Liver (tissue), 9 donors: ENCODE data around the gene ZCCHC4. TPM values are rescaled to one million over a fixed set of nuclear protein-coding genes. Genes with fewer than 3 reads are reported as not detected.

Experiments used
- DNase-seq: peaks from one replicate; pipeline ENCODE4 v3.0.0-alpha.2; 2017; ENCODE audit warnings: low spot score
- H3K27ac ChIP-seq, 2 donors: one replicate each; pipeline ENCODE4 v1.7.0; 2013; ENCODE audit warnings: inconsistent platforms in 2 of 2, low read length in 2 of 2, control low read depth in 1 of 2, low read depth in 1 of 2, mild to moderate bottlenecking in 1 of 2
- H3K27me3 ChIP-seq, 4 donors: one replicate each; pipeline versions ENCODE4 v1.6.1 to v1.7.0; 2013; ENCODE audit warnings: low read length in 3 of 4, inconsistent platforms in 1 of 4, mild to moderate bottlenecking in 1 of 4, moderate library complexity in 1 of 4; ENCODE audit not compliant: control insufficient read depth in 4 of 4, insufficient read depth in 4 of 4
- H3K36me3 ChIP-seq, 4 donors: one replicate each; pipeline versions ENCODE4 v1.6.1 to v1.7.0; 2013; ENCODE audit warnings: low read length in 3 of 4, mild to moderate bottlenecking in 3 of 4, low read depth in 1 of 4, moderate library complexity in 1 of 4; ENCODE audit not compliant: control insufficient read depth in 4 of 4, insufficient read depth in 3 of 4
- H3K4me1 ChIP-seq, 4 donors: one replicate each; pipeline versions ENCODE4 v1.6.1 to v1.7.0; 2013; ENCODE audit warnings: low read length in 3 of 4, mild to moderate bottlenecking in 3 of 4, moderate library complexity in 1 of 4; ENCODE audit not compliant: control insufficient read depth in 4 of 4, insufficient read depth in 4 of 4
- H3K4me3 ChIP-seq, 3 donors: one replicate each; pipeline versions ENCODE4 v1.6.1 to v1.7.0; 2013; ENCODE audit warnings: low read length in 3 of 3, control low read depth in 1 of 3, low read depth in 1 of 3, mild to moderate bottlenecking in 1 of 3
- H3K9ac ChIP-seq, 2 donors: one replicate each; pipeline ENCODE4 v1.7.0; 2013; ENCODE audit warnings: low read length in 2 of 2, mild to moderate bottlenecking in 2 of 2, moderate library complexity in 2 of 2, control low read depth in 1 of 2, low read depth in 1 of 2
- H3K9me3 ChIP-seq, 4 donors: one replicate each; pipeline versions ENCODE4 v1.6.1 to v1.7.0; 2013; ENCODE audit warnings: low read length in 3 of 4; ENCODE audit not compliant: control insufficient read depth in 4 of 4
- ATF3 ChIP-seq: IDR thresholded peaks from 2 replicates; pipeline ENCODE4 v1.6.1; 2016; ENCODE audit warnings: antibody characterized with exemption
- CTCF ChIP-seq: fragments of 150-350 bp; IDR thresholded peaks from 2 replicates; pipeline ENCODE4 v1.5.1; 2017; ENCODE audit warnings: improper control_type of control experiment, low read depth, low read length; ENCODE audit not compliant: missing input control
- EGR1 ChIP-seq, 2 donors: IDR thresholded peaks; 2 replicates each; pipeline ENCODE4 v1.6.1; 2016 to 2018; ENCODE audit warnings: antibody characterized with exemption in 2 of 2, low read depth in 2 of 2
- FOXA1 ChIP-seq: IDR thresholded peaks from 2 replicates; pipeline ENCODE4 v1.6.1; 2016; ENCODE audit warnings: antibody characterized with exemption
- HNF4A ChIP-seq, 2 donors: conservative IDR thresholded peaks; 2 replicates each; pipeline ENCODE4 v1.6.1; 2016; ENCODE audit warnings: antibody characterized with exemption in 2 of 2, mild to moderate bottlenecking in 2 of 2
- HNF4G ChIP-seq: IDR thresholded peaks from 2 replicates; pipeline ENCODE4 v1.6.1; 2016; ENCODE audit warnings: antibody characterized with exemption
- JUND ChIP-seq, 2 donors: IDR thresholded peaks; 2 replicates each; pipeline ENCODE4 v1.6.1; 2016; ENCODE audit warnings: antibody characterized with exemption in 2 of 2
- NR2F2 ChIP-seq: IDR thresholded peaks from 2 replicates; pipeline ENCODE4 v1.6.1; 2016; ENCODE audit warnings: antibody characterized with exemption
- RXRA ChIP-seq, 2 donors: IDR thresholded peaks; 2 replicates each; pipeline ENCODE4 v1.6.1; 2017 to 2018; ENCODE audit warnings: antibody characterized with exemption in 2 of 2, mild to moderate bottlenecking in 1 of 2
- TAF1 ChIP-seq: conservative IDR thresholded peaks from 2 replicates; pipeline ENCODE4 v1.6.1; 2016; ENCODE audit warnings: antibody characterized with exemption, mild to moderate bottlenecking
- YY1 ChIP-seq: IDR thresholded peaks from 2 replicates; pipeline ENCODE4 v1.6.1; 2016; ENCODE audit warnings: antibody characterized with exemption, mild to moderate bottlenecking
- ZBTB33 ChIP-seq: IDR thresholded peaks from 2 replicates; pipeline ENCODE4 v1.6.1; 2016; ENCODE audit warnings: antibody characterized with exemption
- WGBS: extraction: QIAGEN DNeasy Blood & Tissue Kit; methylation state at CpG from one replicate; pipeline ENCODE4 v1.1.7; 2013; 5-methylcytosine and 5-hydroxymethylcytosine counted together
- polyA plus RNA-seq, 2 donors: library from polyadenylated mRNA; stranded (reverse) in 1 of 2; unstranded in 1 of 2; fragments of 200-250 nt in 1 of 2; fragments of >200 nt in 1 of 2; fragmentation: Nextera tagmentation in 1 of 2; extraction: Ambion mirVana in 1 of 2; gene quantifications; one replicate each; pipeline versions ENCODE4 v1.2.1 to v1.2.3, GENCODE V29; 2013 to 2015
- total RNA-seq, 2 donors: library from RNA; depleted of rRNA; stranded (reverse); fragments of >200 nt; gene quantifications; one replicate each; pipeline ENCODE4 v1.2.3, GENCODE V29; 2014
- TF ChIP-seq, protein P1 (sequence below): IDR thresholded peaks from 2 replicates; pipeline ENCODE4 v1.6.1; 2016; ENCODE audit warnings: antibody characterized with exemption, mild to moderate bottlenecking
- TF ChIP-seq, protein P2 (sequence below): IDR thresholded peaks from 2 replicates; pipeline ENCODE4 v1.6.1; 2016; ENCODE audit warnings: antibody characterized with exemption
- donor health status: healthy.
- donor health status: healthy.
- donor health status: healthy.
- donor health status: healthy.
- donor health status: healthy.

Gene ZCCHC4
- total and polyA plus RNA-seq, 4 donors = 2.1 to 7.4 (median 4.6) TPM

GRCh38 chr4:25284466-25284865 lies 28.1 kb upstream of the ZCCHC4 start (continued):
- TF ChIP-seq, protein P1, sequence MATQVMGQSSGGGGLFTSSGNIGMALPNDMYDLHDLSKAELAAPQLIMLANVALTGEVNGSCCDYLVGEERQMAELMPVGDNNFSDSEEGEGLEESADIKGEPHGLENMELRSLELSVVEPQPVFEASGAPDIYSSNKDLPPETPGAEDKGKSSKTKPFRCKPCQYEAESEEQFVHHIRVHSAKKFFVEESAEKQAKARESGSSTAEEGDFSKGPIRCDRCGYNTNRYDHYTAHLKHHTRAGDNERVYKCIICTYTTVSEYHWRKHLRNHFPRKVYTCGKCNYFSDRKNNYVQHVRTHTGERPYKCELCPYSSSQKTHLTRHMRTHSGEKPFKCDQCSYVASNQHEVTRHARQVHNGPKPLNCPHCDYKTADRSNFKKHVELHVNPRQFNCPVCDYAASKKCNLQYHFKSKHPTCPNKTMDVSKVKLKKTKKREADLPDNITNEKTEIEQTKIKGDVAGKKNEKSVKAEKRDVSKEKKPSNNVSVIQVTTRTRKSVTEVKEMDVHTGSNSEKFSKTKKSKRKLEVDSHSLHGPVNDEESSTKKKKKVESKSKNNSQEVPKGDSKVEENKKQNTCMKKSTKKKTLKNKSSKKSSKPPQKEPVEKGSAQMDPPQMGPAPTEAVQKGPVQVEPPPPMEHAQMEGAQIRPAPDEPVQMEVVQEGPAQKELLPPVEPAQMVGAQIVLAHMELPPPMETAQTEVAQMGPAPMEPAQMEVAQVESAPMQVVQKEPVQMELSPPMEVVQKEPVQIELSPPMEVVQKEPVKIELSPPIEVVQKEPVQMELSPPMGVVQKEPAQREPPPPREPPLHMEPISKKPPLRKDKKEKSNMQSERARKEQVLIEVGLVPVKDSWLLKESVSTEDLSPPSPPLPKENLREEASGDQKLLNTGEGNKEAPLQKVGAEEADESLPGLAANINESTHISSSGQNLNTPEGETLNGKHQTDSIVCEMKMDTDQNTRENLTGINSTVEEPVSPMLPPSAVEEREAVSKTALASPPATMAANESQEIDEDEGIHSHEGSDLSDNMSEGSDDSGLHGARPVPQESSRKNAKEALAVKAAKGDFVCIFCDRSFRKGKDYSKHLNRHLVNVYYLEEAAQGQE = no peak
- TF ChIP-seq TAF1 (no peak), NR2F2 (no peak), ATF3 (no peak), EGR1 (IDR thresholded peaks at IDR 0.05; ENCODE audit: low read depth in 2 of 2) (no peak)

DNA sequence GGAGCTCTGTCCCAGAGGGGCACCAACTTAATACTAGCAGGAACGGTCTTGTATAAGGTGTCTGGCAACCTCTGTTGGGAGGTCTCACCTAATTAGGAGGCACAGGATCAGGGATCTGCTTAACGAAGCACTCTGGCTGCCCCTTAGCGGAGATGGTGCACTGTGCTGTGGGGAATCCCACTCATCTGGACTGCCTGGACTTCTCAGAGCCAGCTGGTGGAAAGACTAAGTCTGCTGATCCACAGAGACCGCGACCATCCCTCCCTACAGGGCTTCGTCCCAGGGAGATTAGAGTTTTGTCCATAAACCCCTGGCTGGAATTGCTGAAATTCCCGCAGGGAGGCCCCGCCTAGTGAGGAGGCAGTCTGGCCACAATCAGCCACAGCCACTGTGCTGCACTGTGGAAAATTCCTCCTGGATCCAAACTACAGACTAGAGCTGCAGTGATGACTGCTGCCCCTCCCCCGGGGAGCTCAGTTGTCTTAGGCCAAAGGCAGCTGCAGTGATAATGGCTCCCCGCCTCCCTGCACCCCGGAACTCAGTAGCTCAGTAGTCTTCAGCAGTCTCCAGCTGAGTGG lies 22.0 kb upstream of the ZCCHC4 start:
- Histone ChIP-seq H3K27ac (no peak overlapping the region), H3K36me3 (no peaks in the 10 kb centered on the region), H3K9ac (no peak overlapping the region), H3K27me3 (no peaks in the 10 kb centered on the region), H3K4me3 (no peak overlapping the region), H3K9me3 (no peaks in the 10 kb centered on the region), H3K4me1 (no peaks in the 10 kb centered on the region)
- WGBS = 88% methylated on average over 11 of the region's 11 CpGs
- DNase-seq = no peak
- no peak for TF ChIP-seq RXRA (IDR thresholded peaks at IDR 0.05)
- TF ChIP-seq EGR1 (IDR thresholded peaks at IDR 0.05; ENCODE audit: low read depth in 2 of 2) = no peak
- TF ChIP-seq HNF4G = no peak
- TF ChIP-seq HNF4A (conservative IDR thresholded peaks at IDR 0.05) = no peak
- no peak for TF ChIP-seq JUND (IDR thresholded peaks at IDR 0.05)
- no peak for TF ChIP-seq NR2F2
- no peak for TF ChIP-seq ATF3
- no peak for TF ChIP-seq FOXA1
- no peak for TF ChIP-seq CTCF
- TF ChIP-seq, protein P2, sequence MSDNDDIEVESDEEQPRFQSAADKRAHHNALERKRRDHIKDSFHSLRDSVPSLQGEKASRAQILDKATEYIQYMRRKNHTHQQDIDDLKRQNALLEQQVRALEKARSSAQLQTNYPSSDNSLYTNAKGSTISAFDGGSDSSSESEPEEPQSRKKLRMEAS = no peak
- no peak for TF ChIP-seq ZBTB33
- TF ChIP-seq YY1 = no peak
- no peak for TF ChIP-seq TAF1
